Spleen (tissue), 7 donors: Measurements from ENCODE around the gene ASF1A.

Source experiments
- POLR2A ChIP-seq, 3 donors: fragments of 450-650 bp; IDR thresholded peaks; one replicate each; pipeline ENCODE4 v1.5.1; 2017; ENCODE audit warnings: antibody characterized with exemption in 3 of 3, mild to moderate bottlenecking in 1 of 3
- POLR2AphosphoS5 ChIP-seq, 3 donors: sonication (generic); formaldehyde crosslinking; IDR thresholded peaks; one replicate each; pipeline ENCODE4 v1.5.1; 2017; ENCODE audit warnings: antibody characterized with exemption in 3 of 3
- TF ChIP-seq, protein P1 (sequence below), 11 experiments: fragments of 200-600 bp in 7 of 11; fragments of 450-650 bp in 4 of 11; sonication (generic) in 4 of 11; IDR thresholded peaks in 8 of 11; conservative IDR thresholded peaks in 3 of 11; 1 replicate in 7 of 11; 2 replicates in 4 of 11; pipeline versions ENCODE4 v1.4.0 to v1.8.0; 2016 to 2021; ENCODE audit warnings: antibody characterized with exemption in 11 of 11, inconsistent platforms in 4 of 11, mild to moderate bottlenecking in 1 of 11
- donor health status: DM: no; HTN: no; CAD: no; lungs with moderate emphysema.
- donor health status: DM: no; HTN: no; CAD: no.
- donor health status: DM: no; HTN: no; CAD: no.

DNA sequence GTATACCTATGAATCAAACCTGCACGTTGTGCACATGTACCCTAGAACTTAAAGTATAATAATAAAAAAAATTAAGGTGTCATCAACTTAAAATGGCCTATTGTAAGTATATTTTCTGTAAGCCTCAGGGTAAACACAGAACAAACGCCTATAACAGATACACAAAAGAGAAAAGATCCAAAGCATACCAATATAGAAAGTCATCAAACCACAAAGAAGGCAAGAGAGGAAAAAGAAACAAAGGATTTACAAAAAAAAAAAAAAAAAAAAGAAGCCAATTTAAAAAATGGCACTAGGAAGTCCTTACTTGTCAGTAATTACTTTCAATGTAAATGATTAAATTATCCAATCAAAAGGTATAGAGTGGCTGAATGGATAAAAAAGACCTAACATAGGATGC is 24.6 kb upstream of the ASF1A start:
- TF ChIP-seq, protein P1, sequence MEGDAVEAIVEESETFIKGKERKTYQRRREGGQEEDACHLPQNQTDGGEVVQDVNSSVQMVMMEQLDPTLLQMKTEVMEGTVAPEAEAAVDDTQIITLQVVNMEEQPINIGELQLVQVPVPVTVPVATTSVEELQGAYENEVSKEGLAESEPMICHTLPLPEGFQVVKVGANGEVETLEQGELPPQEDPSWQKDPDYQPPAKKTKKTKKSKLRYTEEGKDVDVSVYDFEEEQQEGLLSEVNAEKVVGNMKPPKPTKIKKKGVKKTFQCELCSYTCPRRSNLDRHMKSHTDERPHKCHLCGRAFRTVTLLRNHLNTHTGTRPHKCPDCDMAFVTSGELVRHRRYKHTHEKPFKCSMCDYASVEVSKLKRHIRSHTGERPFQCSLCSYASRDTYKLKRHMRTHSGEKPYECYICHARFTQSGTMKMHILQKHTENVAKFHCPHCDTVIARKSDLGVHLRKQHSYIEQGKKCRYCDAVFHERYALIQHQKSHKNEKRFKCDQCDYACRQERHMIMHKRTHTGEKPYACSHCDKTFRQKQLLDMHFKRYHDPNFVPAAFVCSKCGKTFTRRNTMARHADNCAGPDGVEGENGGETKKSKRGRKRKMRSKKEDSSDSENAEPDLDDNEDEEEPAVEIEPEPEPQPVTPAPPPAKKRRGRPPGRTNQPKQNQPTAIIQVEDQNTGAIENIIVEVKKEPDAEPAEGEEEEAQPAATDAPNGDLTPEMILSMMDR (IDR thresholded peaks at IDR 0.05 in 8 of 11, conservative IDR thresholded peaks at IDR 0.05 in 3 of 11), result no peak
- TF ChIP-seq POLR2AphosphoS5 (IDR thresholded peaks at IDR 0.05) (no peak), POLR2A (IDR thresholded peaks at IDR 0.05) (no peak)
